Muscle layer of duodenum (tissue), 2 donors: Measurements from ENCODE around the gene DDX17.

Experiments
- H3K27ac ChIP-seq: one replicate; pipeline ENCODE4 v1.7.0; 2013; ENCODE audit warnings: mild to moderate bottlenecking, low read length
- H3K27me3 ChIP-seq: one replicate; pipeline ENCODE4 v1.7.0; 2013; ENCODE audit warnings: low read depth, mild to moderate bottlenecking, control low read depth, low read length
- H3K36me3 ChIP-seq, 2 donors: one replicate each; pipeline ENCODE4 v1.7.0; 2013; ENCODE audit warnings: low read length in 2 of 2, control low read depth in 1 of 2, mild to moderate bottlenecking in 1 of 2; ENCODE audit not compliant: insufficient read depth in 2 of 2, control insufficient read depth in 1 of 2
- H3K4me1 ChIP-seq, 2 donors: one replicate each; pipeline ENCODE4 v1.7.0; 2013; ENCODE audit warnings: low read length in 2 of 2, mild to moderate bottlenecking in 2 of 2, control low read depth in 1 of 2, moderate library complexity in 1 of 2; ENCODE audit not compliant: insufficient read depth in 2 of 2, control insufficient read depth in 1 of 2
- H3K4me3 ChIP-seq, 2 donors: one replicate each; pipeline ENCODE4 v1.7.0; 2013; ENCODE audit warnings: low read length in 2 of 2, low read depth in 1 of 2, mild to moderate bottlenecking in 1 of 2
- H3K9me3 ChIP-seq, 2 donors: one replicate each; pipeline ENCODE4 v1.7.0; 2013; ENCODE audit warnings: low read length in 2 of 2, control low read depth in 1 of 2, mild to moderate bottlenecking in 1 of 2; ENCODE audit not compliant: control insufficient read depth in 1 of 2
- donor health status: healthy.

The DDX17 gene

GRCh38 chr22:38442967-38443627 is 63.0 kb downstream of the DDX17 start:
- no peak overlapping the region for H3K4me3 ChIP-seq
- H3K4me1 ChIP-seq: no peaks in the 10 kb centered on the region
- H3K27me3 ChIP-seq: peaks cover 4% of the 10 kb centered on the region
- H3K27ac ChIP-seq: no peak overlapping the region
- H3K9me3 ChIP-seq: no peaks in the 10 kb centered on the region
- H3K36me3 ChIP-seq: no peaks in the 10 kb centered on the region

- Histone ChIP-seq H3K27me3 (peaks cover 4% of the 10 kb centered on the region), H3K27ac (no peak overlapping the region), H3K4me3 (no peak overlapping the region), H3K36me3 (no peaks in the 10 kb centered on the region), H3K9me3 (no peaks in the 10 kb centered on the region), H3K4me1 (no peaks in the 10 kb centered on the region)
Observed at GRCh38 chr22:38441620-38442287, 64.4 kb downstream of the DDX17 start.

- H3K9me3 ChIP-seq: no peaks in the 10 kb centered on the region
- H3K27me3 ChIP-seq: peaks cover 4% of the 10 kb centered on the region
- no peaks in the 10 kb centered on the region for H3K36me3 ChIP-seq
- no peaks in the 10 kb centered on the region for H3K4me1 ChIP-seq
- no peak overlapping the region for H3K27ac ChIP-seq
- H3K4me3 ChIP-seq: no peak overlapping the region
Observed at GRCh38 chr22:38440747-38441350, 65.3 kb downstream of the DDX17 start.

GRCh38 chr22:38437416-38437815 is 68.7 kb downstream of the DDX17 start:
- no peak overlapping the region for H3K27ac ChIP-seq
- H3K4me1 ChIP-seq: no peaks in the 10 kb centered on the region
- no peaks in the 10 kb centered on the region for H3K27me3 ChIP-seq
- no peak overlapping the region for H3K4me3 ChIP-seq
- H3K9me3 ChIP-seq: no peaks in the 10 kb centered on the region
- no peaks in the 10 kb centered on the region for H3K36me3 ChIP-seq

GRCh38 chr22:38436629-38437395 is 69.3 kb downstream of the DDX17 start:
- no peak overlapping the region for H3K4me3 ChIP-seq
- no peaks in the 10 kb centered on the region for H3K27me3 ChIP-seq
- H3K9me3 ChIP-seq: no peaks in the 10 kb centered on the region
- H3K27ac ChIP-seq: no peak overlapping the region
- no peaks in the 10 kb centered on the region for H3K4me1 ChIP-seq
- H3K36me3 ChIP-seq: no peaks in the 10 kb centered on the region

DNA sequence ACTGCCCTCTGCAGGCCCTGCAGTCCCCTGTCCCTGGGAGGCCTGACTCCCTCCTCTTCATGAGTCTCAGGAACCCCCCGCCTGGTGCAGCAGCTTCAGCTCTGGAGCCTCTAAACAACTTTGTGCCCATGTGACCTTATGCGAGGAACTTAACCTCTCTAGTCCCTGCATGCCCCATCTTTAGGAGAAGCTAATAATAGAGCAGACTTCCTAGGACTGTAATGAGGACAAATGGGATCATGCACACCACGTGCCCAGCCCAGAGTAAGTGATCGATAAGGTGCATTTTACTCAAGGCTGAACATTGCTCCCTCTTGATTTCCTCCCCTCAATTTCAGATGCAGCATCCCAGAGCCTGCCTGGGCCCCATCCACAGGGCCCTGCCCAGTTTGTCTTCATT is 70.1 kb downstream of the DDX17 start:
- no peak overlapping the region for H3K27ac ChIP-seq
- H3K36me3 ChIP-seq: no peaks in the 10 kb centered on the region
- no peaks in the 10 kb centered on the region for H3K27me3 ChIP-seq
- H3K9me3 ChIP-seq: no peaks in the 10 kb centered on the region
- H3K4me3 ChIP-seq: no peak overlapping the region
- H3K4me1 ChIP-seq: no peaks in the 10 kb centered on the region

GRCh38 chr22:38435010-38435409 is 71.1 kb downstream of the DDX17 start:
- Histone ChIP-seq H3K27ac (no peak overlapping the region), H3K4me3 (no peak overlapping the region), H3K9me3 (no peaks in the 10 kb centered on the region), H3K36me3 (no peaks in the 10 kb centered on the region), H3K27me3 (no peaks in the 10 kb centered on the region), H3K4me1 (no peaks in the 10 kb centered on the region)

DNA sequence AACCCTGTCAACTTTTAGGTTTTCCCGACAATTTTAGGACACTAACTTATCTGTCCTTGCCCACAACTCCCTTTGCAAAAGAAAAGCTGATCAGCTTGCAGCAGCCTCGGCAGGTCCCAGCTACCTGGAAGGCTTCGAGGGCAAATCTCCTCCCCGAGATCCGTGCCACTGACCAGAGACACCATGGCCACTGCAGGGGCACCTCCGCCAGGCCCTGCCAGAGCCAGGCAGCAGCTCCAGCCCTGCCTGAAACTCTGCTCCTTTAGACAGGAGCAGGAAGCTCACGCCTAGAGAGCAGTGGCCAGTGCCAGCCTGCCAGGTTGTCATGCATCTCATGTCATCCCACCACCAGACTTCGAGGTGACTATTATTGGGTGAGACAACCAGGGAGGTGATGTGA is 72.2 kb downstream of the DDX17 start:
- Histone ChIP-seq H3K36me3 (no peaks in the 10 kb centered on the region), H3K9me3 (no peaks in the 10 kb centered on the region), H3K4me1 (no peaks in the 10 kb centered on the region), H3K27me3 (no peaks in the 10 kb centered on the region), H3K27ac (no peak overlapping the region), H3K4me3 (no peak overlapping the region)
